Osteoblast (primary cell): ENCODE measurements around the gene NFATC1. TPM values are rescaled to one million over a fixed set of nuclear protein-coding genes. Genes with fewer than 3 reads are reported as not detected.

ENCODE experiments used
- DNase-seq: peaks from one replicate; pipeline ENCODE4 v3.0.0; 2011; ENCODE audit warnings: low spot score, mixed read lengths; ENCODE audit not compliant: insufficient read length; ENCODE audit errors: missing footprints
- H2AFZ ChIP-seq: 2 replicates; pipeline ENCODE4 v1.6.0; 2011; ENCODE audit warnings: mild to moderate bottlenecking, low read length
- H3K27ac ChIP-seq: 2 replicates; pipeline ENCODE4 v1.5.1; 2011; ENCODE audit warnings: mild to moderate bottlenecking, low read depth, low read length, moderate library complexity
- H3K27me3 ChIP-seq: 2 replicates; pipeline ENCODE4 v1.6.0; 2012; ENCODE audit warnings: mild to moderate bottlenecking, control low read depth, inconsistent platforms, low read length, moderate library complexity; ENCODE audit not compliant: insufficient read depth
- H3K36me3 ChIP-seq: 2 replicates; pipeline ENCODE4 v1.5.1; 2011; ENCODE audit warnings: mild to moderate bottlenecking, low read length, control low read depth, moderate library complexity; ENCODE audit not compliant: insufficient read depth
- H3K4me1 ChIP-seq: 2 replicates; pipeline ENCODE4 v1.5.1; 2011; ENCODE audit warnings: mild to moderate bottlenecking, low read length, control low read depth, moderate library complexity; ENCODE audit not compliant: insufficient read depth
- H3K4me2 ChIP-seq: 2 replicates; pipeline ENCODE4 v1.6.0; 2011; ENCODE audit warnings: mild to moderate bottlenecking, low read length; ENCODE audit not compliant: insufficient read depth
- H3K4me3 ChIP-seq: fragments of 200-600 bp; sonication (generic); 3 replicates; pipeline ENCODE4 v1.5.1; 2012; ENCODE audit warnings: mild to moderate bottlenecking, low read length, inconsistent platforms; ENCODE audit not compliant: insufficient read depth
- H3K79me2 ChIP-seq: 2 replicates; pipeline ENCODE4 v1.6.0; 2012; ENCODE audit warnings: mild to moderate bottlenecking, low read length, control low read depth, inconsistent platforms; ENCODE audit not compliant: insufficient read depth
- H3K9me3 ChIP-seq: 2 replicates; pipeline ENCODE4 v1.5.1; 2011; ENCODE audit warnings: low read depth, low read length, control low read depth
- H4K20me1 ChIP-seq: 2 replicates; pipeline ENCODE4 v1.6.0; 2012; ENCODE audit warnings: mild to moderate bottlenecking, low read length, control low read depth; ENCODE audit not compliant: insufficient read depth
- total RNA-seq: library from RNA; depleted of rRNA; stranded (reverse); fragments of >200 nt; gene quantifications from 2 replicates; pipeline ENCODE4 v1.2.3, GENCODE V29; 2012
- TF ChIP-seq, protein P1 (sequence below): IDR thresholded peaks from 2 replicates; pipeline ENCODE4 v1.5.1; 2011; ENCODE audit warnings: mild to moderate bottlenecking, low read depth, low read length, moderate library complexity; ENCODE audit errors: extremely low read depth

Gene NFATC1
- total RNA-seq, 1 donor, result 6.2 TPM

- H2AFZ ChIP-seq, result no peak overlapping the region
- no peaks in the 10 kb centered on the region for H3K79me2 ChIP-seq
- H4K20me1 ChIP-seq, result no peaks in the 10 kb centered on the region
- no peak overlapping the region for H3K4me3 ChIP-seq
- H3K4me1 ChIP-seq, result no peaks in the 10 kb centered on the region
- H3K27ac ChIP-seq, result no peak overlapping the region
- no peaks in the 10 kb centered on the region for H3K36me3 ChIP-seq
- DNase-seq, result no peak
- H3K9me3 ChIP-seq, result no peaks in the 10 kb centered on the region
- no peaks in the 10 kb centered on the region for H3K27me3 ChIP-seq
- H3K4me2 ChIP-seq, result no peak overlapping the region
- TF ChIP-seq, protein P1, sequence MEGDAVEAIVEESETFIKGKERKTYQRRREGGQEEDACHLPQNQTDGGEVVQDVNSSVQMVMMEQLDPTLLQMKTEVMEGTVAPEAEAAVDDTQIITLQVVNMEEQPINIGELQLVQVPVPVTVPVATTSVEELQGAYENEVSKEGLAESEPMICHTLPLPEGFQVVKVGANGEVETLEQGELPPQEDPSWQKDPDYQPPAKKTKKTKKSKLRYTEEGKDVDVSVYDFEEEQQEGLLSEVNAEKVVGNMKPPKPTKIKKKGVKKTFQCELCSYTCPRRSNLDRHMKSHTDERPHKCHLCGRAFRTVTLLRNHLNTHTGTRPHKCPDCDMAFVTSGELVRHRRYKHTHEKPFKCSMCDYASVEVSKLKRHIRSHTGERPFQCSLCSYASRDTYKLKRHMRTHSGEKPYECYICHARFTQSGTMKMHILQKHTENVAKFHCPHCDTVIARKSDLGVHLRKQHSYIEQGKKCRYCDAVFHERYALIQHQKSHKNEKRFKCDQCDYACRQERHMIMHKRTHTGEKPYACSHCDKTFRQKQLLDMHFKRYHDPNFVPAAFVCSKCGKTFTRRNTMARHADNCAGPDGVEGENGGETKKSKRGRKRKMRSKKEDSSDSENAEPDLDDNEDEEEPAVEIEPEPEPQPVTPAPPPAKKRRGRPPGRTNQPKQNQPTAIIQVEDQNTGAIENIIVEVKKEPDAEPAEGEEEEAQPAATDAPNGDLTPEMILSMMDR, result no peak
Observed at GRCh38 chr18:79548621-79548985, 152.9 kb downstream of the NFATC1 start.

- H3K36me3 ChIP-seq, result no peaks in the 10 kb centered on the region
- TF ChIP-seq, protein P1, result no peak
- no peak for DNase-seq
- H2AFZ ChIP-seq, result no peak overlapping the region
- no peak overlapping the region for H3K4me2 ChIP-seq
- H3K79me2 ChIP-seq, result no peaks in the 10 kb centered on the region
- no peak overlapping the region for H3K27ac ChIP-seq
- H3K4me3 ChIP-seq, result no peak overlapping the region
- H3K9me3 ChIP-seq, result no peaks in the 10 kb centered on the region
- H3K4me1 ChIP-seq, result no peaks in the 10 kb centered on the region
- H3K27me3 ChIP-seq, result no peaks in the 10 kb centered on the region
- no peaks in the 10 kb centered on the region for H4K20me1 ChIP-seq
Observed at GRCh38 chr18:79548986-79549637, 153.4 kb downstream of the NFATC1 start.

DNA sequence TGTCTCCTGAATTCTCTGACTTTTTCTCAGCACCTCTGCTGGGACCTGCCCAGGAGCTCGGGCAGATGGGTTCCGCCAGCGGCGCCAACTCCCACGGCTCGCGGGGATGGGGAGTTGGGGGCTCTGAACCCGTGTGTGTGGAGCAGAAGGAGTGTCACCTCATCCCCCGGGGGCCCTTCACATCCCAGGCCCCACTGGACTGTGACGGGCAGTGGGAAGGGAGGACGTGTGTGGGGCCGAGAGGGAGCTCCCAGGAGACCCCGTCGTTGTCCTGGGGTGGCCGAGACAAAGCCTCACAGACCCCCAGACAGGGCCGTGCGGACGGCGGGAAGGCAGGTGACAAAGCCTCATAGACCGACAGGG lies 153.9 kb downstream of the NFATC1 start:
- TF ChIP-seq, protein P1, result no peak
- Histone ChIP-seq H3K4me3 (no peak overlapping the region), H3K36me3 (no peaks in the 10 kb centered on the region), H3K27ac (no peak overlapping the region), H3K79me2 (no peaks in the 10 kb centered on the region), H3K4me1 (no peaks in the 10 kb centered on the region), H3K27me3 (no peaks in the 10 kb centered on the region), H4K20me1 (no peaks in the 10 kb centered on the region), H2AFZ (no peak overlapping the region), H3K4me2 (no peak overlapping the region), H3K9me3 (no peaks in the 10 kb centered on the region)
- DNase-seq, result no peak

GRCh38 chr18:79552140-79552631 lies 156.5 kb downstream of the NFATC1 start:
- H3K79me2 ChIP-seq, result no peaks in the 10 kb centered on the region
- TF ChIP-seq, protein P1, result no peak

More at GRCh38 chr18:79552140-79552631, 156.5 kb downstream of the NFATC1 start:
- no peak for DNase-seq
- Histone ChIP-seq H3K4me2 (no peak overlapping the region), H2AFZ (no peak overlapping the region), H4K20me1 (no peaks in the 10 kb centered on the region), H3K27ac (no peak overlapping the region), H3K4me1 (no peaks in the 10 kb centered on the region), H3K36me3 (no peaks in the 10 kb centered on the region), H3K9me3 (no peaks in the 10 kb centered on the region), H3K4me3 (no peak overlapping the region), H3K27me3 (no peaks in the 10 kb centered on the region)
